HG03066 (cell line): ENCODE data around the gene NAXD.
A peak's percentile ranks its signal among the peaks of the same experiment; 100 is the strongest.
"Not testable (repeated sequence)": the region's sequence is repeated elsewhere in the genome, so short reads cannot be mapped to it uniquely, and the experiment has no call there.

Source experiments
- ATAC-seq: cut with Tn5 transposase; IDR thresholded peaks from one replicate; pipeline ENCODE4 v1.9.1; 2021; ENCODE audit warnings: low read depth; ENCODE audit not compliant: unreplicated experiment

Gene NAXD

DNA sequence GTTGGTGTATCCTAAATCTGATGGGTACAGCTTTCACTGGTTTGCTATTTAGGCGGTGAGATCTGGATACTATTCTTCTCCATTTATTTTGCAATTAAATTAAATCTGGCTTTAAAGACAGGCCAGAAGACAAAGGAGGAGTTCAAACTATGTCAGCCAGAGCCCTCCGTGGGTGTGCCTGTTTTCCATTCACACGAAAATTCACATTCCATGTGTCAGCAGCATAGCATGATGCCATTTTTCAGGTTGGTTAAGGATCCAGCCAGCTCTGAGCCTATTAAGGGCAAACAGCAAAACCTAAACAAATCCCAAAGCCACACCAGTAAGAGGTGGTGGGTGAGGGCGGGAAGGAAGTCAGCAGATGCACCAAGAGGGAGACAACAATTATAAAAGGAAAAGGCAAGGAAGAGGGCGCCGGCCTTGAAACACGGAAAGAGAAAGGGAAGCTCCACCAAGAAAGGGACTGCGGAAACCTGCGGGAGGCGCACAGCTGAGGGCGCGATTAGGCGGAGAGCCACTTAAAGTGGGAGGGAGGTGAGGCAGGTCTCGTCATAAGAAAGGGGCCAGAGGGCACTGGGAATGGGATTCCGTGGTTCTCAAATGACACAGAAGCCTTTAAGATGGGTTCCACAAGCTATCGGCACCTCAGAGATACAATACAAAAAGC is 47.6 kb downstream of the NAXD start:
- no peak for ATAC-seq

DNA sequence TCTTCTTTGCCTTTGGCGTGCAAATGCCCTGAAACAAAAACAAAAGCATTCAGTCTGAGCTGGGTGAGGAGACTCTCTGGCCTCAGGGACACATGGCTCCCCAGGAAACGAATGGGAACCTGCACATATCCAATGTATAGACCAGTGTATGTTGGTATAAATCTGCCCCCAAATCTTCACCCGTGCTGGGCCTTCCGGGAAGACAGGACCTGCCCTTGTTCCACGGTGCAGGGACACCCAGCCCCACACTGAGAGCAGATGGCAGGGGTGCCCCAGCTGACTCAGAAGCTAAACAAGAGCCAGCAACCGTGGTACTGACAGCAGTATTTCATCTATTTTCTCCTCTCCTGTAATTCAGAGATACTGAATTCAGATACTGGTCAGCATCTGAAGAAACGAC is 48.1 kb downstream of the NAXD start:
- ATAC-seq, result no peak

- no peak for ATAC-seq
Observed at GRCh38 chr13:110664041-110664440, 48.7 kb downstream of the NAXD start.

DNA sequence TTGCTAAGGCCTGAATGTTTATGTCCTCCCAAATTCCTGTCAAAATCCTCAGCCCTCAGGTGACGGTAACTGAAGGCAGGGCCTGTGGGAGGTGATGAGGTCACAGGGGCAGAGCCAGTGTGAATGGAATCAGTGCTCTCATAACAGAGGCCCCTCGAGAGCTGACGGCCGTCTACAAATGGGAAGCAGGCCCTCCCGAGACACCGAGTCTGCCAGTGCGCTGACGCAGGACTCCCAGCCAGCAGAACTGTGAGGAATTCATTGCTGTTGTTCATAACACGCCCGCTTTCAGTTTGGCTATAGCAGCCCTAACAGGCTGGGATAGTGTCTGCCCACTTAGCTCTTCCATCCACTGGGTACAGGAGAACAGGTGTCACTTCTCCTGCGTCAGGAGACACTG is 49.3 kb downstream of the NAXD start:
- no peak for ATAC-seq

DNA sequence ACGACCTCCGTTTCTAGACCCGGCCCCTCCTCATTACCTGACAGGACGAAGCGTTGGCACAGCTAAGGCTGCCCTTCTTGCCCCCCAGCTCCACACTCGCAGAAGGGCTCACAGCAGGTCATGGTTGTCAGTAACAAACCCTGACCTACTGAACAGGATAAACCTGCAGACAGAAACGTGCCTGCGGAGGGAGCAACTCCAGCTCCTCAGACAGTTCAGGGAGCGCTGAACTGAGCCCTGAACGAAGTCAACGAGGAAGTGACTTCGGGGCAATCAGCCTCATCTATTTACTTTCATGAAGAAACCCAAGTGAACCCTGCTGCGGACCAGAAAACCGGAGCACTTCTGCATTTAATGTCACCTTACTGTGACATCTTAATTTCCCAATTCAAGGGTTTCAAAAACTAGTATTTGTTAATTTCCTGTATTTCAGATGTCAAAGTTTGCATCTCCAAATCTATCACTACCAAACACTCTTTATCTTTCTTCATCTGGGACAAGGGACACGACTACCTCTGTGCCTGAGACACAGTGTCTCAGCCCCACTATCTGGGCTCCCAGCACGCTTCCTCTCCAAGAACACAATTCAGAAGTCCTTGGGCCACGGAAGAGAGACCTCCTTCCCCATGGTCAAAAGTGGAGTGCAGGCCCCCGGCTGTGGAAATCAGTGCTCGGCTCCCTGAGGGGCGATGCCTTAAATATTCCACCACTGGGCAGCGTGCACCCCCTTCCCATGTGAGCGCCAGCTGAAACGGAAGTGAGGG is 50.3 kb downstream of the NAXD start:
- ATAC-seq, result no peak

GRCh38 chr13:110666255-110666533 is 50.8 kb downstream of the NAXD start:
- ATAC-seq, result no peak

GRCh38 chr13:110669036-110669435 is 53.7 kb downstream of the NAXD start:
- no peak for ATAC-seq

DNA sequence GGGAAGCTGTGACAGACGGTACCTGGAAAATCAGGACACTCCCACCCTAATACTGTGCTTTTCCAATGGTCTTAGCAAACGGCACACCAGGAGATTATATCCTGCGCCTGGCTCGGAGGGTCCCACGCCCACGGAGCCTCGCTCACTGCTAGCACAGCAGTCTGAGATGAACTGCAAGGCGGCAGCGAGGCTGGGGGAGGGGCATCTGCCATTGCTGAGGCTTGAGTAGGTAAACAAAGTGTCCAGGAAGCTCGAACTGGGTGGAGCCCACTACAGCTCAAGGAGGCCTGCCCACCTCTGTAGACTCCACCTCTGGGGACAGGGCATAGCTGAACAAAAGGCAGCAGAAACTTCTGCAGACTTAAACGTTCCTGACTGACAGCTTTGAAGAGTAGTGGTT is 54.5 kb downstream of the NAXD start:
- ATAC-seq, result not testable (repeated sequence)

DNA sequence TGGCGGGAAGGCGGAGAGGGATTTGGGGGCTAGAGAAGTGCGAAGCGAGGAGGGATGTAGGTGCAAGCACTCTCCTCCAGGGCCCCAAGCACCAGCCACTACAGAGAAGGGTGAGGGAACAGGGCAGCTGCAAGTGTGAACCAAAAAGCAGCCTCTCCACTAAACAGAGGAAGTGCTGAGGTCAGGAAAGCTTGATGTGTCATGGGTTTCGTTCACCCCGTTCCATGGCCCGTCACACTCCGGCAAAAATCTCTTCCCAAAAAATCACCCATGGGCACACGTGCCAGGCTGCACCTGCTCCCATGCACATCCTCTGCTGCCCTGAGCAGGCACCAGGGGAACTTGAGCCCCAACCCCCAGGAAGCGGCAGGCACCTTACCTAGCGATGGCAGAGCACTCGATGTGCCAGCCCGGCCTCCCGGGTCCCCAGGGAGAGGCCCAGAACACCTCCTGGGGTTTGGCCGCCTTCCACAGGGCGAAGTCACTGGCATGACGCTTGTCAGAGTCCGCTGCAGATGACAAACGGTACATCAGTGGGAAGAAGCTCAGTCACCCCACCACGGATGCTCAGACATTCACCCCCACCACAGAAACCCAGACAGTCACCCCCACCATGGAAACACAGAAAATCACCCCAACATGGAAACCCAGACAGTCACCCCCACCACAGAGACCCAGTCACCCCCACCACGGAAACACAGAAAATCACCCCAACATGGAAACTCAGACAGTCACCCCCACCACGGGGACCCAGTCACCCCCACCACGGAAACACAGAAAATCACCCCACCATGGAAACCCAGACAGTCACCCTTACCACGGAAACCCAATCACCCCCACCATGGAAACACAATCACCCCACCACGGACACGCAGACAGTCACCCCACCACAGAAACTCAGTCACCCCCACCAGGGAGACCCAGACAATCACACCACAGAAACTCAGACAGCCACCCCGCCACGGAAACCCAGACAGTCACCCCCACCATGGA is 61.5 kb downstream of the NAXD start:
- peak; percentile 75 for ATAC-seq

DNA sequence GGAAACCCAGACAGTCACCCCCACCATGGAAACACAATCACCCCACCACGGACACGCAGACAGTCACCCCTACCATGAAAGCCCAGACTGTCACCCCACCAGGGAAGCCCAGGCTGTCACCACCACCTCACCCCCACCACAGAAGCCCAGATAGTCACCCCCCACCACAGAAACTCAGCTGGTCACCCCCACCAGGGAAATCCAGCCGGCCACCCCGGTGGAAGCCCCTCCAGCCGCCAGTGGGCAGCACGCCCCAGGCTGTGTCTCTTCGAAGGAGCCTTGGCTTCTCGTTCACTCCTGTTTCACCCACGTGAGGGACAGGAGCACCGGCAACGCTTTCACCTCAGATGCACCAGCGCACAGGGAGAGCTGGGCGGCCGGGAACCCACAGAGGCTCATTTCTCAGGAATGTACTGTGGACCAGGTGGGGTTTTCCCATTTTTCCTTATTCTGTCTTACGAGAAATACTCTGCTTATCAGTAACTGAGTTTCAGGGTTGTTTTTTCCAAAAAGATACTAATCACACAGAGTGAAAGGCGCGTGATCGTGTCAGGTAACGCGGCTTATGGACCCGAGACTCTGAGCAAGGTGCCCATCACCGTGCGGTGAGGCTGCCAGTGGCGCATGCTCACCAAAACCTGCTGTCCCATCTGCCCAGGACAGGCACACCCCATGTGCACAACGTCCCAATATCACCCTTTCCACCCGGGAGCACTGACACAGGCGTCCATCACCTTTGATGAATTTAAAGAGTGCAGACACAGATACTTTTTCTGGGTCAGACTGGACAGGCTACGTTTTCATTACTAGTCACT is 62.6 kb downstream of the NAXD start:
- no peak for ATAC-seq

DNA sequence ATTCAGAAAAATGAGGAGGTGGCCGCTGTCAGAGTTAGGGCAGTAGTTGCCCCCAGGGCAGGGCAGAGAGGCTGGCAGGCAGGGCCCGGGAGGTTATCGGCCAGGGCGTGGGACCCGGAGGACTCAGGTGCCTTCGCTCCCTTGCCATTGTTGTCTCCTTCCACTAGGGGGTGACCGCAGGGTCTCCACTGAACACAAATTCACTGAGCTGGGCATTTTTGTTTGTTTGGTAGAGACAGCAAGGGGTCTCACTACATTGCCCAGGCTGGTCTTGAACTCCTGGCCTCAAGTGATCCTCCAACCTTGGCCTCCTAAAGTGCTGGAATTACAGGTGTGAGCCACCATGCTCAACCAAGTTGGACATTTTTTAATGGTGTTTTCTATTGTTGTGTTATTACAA is 65.5 kb downstream of the NAXD start:
- ATAC-seq, result no peak

GRCh38 chr13:110681868-110682550 is 66.7 kb downstream of the NAXD start:
- ATAC-seq, result no peak

GRCh38 chr13:110682746-110683145 is 67.4 kb downstream of the NAXD start:
- no peak for ATAC-seq

DNA sequence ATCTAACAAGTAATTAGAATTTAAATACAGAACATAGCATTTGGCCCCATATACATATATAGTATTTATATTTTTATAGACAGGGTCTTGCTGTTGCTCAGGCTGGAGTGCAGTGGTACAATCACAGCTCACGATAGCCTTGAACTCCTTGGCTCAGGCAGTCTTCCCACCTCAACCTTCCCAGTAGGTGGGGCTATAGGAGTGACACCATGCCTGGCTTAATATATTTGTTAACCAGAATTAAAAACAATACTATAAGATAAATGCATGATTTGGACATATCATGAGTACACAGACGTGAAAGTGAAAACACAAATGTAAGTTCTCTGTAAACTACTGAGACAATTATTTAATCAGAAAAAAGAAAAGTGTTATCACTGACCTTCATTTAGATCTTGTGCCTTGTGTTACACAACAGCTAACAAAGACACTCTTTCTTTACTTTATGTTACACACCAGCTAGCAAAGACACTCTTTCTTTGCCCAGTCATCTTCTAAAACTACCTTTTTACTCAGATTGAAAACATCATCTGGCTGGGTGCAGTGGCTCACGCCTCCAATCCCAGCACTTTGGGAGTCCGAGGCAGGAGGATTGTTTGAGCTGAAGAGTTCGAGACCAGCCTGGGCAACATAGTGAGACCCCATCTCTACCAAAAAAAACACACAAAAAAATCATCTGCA is 68.0 kb downstream of the NAXD start:
- no peak for ATAC-seq

GRCh38 chr13:110683921-110684320 is 68.6 kb downstream of the NAXD start:
- ATAC-seq, result no peak

DNA sequence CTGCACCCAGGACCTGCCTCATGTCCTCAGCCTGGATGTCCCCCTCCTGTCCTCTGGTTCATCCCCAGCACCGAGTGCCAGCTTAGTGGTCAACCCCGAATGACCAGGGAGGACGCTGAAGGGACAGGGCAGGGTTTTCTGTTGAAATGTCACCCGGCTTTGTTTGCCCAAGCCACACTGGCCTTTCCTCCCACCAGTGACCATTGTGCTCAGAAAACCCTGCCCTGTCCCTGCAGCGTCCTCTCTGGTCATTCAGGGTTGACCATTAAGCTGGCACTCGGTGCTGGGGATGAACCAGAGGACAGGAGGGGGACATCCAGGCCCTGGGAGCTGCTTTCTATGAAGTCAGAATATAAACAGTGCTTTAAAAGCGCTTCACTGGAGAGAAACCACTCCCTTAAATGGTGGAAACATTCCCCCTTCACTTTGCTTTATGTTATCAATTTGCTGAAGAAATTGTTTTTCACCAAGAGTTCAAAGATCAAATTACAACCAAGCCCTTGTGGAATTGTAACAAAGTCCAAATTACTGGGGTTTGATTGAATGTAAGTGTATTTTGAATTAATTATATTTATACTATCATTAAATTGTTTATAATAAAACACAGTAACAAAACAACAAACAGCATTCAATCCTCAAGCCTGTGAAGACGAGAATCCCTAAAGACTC is 69.2 kb downstream of the NAXD start:
- no peak for ATAC-seq

GRCh38 chr13:110685305-110686020 is 70.1 kb downstream of the NAXD start:
- ATAC-seq, result no peak

DNA sequence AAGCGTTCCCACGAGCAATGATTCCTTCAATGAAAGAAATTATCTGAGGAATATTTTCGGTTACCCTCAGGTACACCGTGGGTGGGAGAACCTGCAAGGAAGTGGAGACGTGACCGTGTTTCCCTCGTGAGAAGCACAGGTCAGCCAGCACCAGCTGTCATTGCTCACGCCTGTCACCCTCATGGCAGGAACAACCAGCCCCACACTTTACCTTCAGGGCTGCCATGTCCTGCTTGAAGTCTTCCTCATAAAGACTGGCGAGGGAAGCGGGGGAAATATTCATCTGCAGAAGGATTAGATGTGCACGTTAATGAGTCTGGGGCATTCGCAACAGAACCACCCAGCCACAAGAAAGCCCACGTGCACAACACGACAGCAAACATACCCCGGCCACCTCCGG is 72.4 kb downstream of the NAXD start:
- ATAC-seq, result no peak
